Fibroblast of skin of back (primary cell): ENCODE results near the gene TSPY4. TPM values are rescaled to one million over a fixed set of nuclear protein-coding genes. Genes with fewer than 3 reads are reported as not detected.
"Not testable (repeated sequence)": the region's sequence is repeated elsewhere in the genome, so short reads cannot be mapped to it uniquely, and the experiment has no call there.

ENCODE experiments used
- DNase-seq: peaks from one replicate; pipeline ENCODE4 v3.0.0-alpha.2; 2013
- polyA plus RNA-seq, 2 experiments: library from polyadenylated mRNA; unstranded; fragments of 120-200 nt; gene quantifications; one replicate each; pipeline ENCODE4 v1.2.1, GENCODE V29; 2013; ENCODE audit not compliant: insufficient read length in 2 of 2

TSPY4 gene, protein sequence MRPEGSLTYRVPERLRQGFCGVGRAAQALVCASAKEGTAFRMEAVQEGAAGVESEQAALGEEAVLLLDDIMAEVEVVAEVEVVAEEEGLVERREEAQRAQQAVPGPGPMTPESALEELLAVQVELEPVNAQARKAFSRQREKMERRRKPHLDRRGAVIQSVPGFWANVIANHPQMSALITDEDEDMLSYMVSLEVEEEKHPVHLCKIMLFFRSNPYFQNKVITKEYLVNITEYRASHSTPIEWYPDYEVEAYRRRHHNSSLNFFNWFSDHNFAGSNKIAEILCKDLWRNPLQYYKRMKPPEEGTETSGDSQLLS
- not detected for polyA plus RNA-seq (2013, experiment 1 of 2; ENCODE audit: insufficient read length)
- not detected for polyA plus RNA-seq (2013, experiment 2 of 2; ENCODE audit: insufficient read length)

DNA sequence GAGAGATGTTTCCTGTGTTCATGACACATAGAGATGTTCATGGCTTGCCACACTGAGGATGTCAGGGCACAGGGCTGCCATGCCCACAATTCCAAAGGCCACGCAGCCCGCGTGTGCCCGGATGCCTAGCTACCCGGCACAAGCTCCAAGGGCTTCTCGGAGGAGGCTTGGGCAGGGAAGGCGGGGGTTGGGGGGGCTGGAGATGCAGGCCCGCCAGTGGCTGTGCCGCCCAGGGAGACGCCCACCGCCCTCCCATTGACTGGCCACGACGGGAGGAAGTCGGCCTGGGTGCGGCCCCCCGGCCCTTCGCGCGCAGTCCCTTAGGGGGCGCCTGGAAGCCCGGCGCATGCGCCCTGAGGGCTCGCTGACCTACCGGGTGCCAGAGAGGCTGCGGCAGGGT lies at the start of gene TSPY4:
TSPY4 (plus strand) TSS at position 301 of the 400 bp plus-strand sequence; CDS start at position 347, 46 bp downstream.
- not testable (repeated sequence) for DNase-seq

DNA sequence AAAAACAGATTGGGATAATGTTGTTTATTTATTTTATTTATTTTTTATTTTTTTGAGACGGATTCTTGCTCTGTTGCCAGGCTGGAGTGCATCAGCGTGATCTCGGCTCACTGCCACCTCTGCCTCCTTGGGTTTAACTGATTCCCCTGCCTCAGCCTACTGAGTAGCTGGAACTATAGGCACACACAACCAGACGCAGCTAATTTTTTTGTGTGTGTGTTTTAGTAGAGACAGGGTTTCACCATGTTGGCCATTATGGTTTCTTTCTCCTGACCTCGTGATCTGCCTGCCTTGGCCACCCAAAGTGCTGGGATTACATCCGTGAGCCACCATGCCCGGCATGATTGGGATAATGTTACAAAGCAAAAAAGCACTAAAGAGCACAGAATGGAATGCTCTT lies 16.3 kb upstream of the TSPY4 start:
- no peak for DNase-seq

DNA sequence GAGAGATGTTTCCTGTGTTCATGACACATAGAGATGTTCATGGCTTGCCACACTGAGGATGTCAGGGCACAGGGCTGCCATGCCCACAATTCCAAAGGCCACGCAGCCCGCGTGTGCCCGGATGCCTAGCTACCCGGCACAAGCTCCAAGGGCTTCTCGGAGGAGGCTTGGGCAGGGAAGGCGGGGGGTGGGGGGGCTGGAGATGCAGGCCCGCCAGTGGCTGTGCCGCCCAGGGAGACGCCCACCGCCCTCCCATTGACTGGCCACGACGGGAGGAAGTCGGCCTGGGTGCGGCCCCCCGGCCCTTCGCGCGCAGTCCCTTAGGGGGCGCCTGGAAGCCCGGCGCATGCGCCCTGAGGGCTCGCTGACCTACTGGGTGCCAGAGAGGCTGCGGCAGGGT lies 20.2 kb downstream of the TSPY4 start, which contains the start of gene TSPY8:
TSPY8 (plus strand) TSS at position 301 of the 400 bp plus-strand sequence; CDS start at position 347, 46 bp downstream.
- not testable (repeated sequence) for DNase-seq
